Right renal cortex interstitium (tissue), 3 donors: ENCODE measurements around the gene PDGFD. TPM values are rescaled to one million over a fixed set of nuclear protein-coding genes. Genes with fewer than 3 reads are reported as not detected.

Experiments used
- DNase-seq, 3 donors: peaks; one replicate each; pipeline ENCODE4 v3.0.0-alpha.2; 2013; ENCODE audit warnings: low read depth in 3 of 3, low spot score in 2 of 3
- polyA plus RNA-seq, 3 donors: library from polyadenylated mRNA; unstranded; fragments of 120-200 nt; gene quantifications; one replicate each; pipeline ENCODE4 v1.2.1, GENCODE V29; 2013; ENCODE audit not compliant: insufficient read length in 3 of 3

Gene PDGFD
- polyA plus RNA-seq, 3 donors: 25.2 to 33.0 (median 30.0) TPM

GRCh38 chr11:103928040-103928801, 235.7 kb downstream of the PDGFD start:
- no peak for DNase-seq

DNA sequence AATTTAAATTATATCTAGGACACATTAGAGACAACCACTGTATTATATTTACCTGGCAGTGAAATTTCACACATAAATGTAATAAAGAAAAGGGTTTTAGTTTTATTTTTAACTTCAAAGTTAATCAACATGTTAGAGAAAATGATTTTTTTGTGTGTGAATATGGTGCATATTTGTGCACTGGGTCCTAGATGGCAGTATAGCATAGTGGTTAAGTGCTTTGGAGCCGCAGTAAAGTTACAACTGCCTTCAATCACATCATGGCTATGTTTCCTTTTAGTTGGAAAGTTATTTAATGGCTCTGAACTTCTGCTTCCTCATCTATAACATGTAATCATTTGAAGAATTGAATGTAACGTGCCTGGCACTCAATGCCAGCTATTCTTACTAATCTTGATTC, 236.4 kb downstream of the PDGFD start:
- no peak for DNase-seq

- DNase-seq: no peak
Measured at GRCh38 chr11:103926990-103927389, 237.0 kb downstream of the PDGFD start.

- DNase-seq: no peak
Measured at GRCh38 chr11:103924166-103925013, 239.6 kb downstream of the PDGFD start.

- DNase-seq: no peak
Measured at GRCh38 chr11:103923451-103923931, 240.5 kb downstream of the PDGFD start.

- DNase-seq: no peak
Measured at GRCh38 chr11:103920933-103921332, 243.0 kb downstream of the PDGFD start.

- DNase-seq: no peak
Measured at GRCh38 chr11:103920449-103920848, 243.5 kb downstream of the PDGFD start.

GRCh38 chr11:103910721-103911120, 253.2 kb downstream of the PDGFD start:
- no peak for DNase-seq

DNA sequence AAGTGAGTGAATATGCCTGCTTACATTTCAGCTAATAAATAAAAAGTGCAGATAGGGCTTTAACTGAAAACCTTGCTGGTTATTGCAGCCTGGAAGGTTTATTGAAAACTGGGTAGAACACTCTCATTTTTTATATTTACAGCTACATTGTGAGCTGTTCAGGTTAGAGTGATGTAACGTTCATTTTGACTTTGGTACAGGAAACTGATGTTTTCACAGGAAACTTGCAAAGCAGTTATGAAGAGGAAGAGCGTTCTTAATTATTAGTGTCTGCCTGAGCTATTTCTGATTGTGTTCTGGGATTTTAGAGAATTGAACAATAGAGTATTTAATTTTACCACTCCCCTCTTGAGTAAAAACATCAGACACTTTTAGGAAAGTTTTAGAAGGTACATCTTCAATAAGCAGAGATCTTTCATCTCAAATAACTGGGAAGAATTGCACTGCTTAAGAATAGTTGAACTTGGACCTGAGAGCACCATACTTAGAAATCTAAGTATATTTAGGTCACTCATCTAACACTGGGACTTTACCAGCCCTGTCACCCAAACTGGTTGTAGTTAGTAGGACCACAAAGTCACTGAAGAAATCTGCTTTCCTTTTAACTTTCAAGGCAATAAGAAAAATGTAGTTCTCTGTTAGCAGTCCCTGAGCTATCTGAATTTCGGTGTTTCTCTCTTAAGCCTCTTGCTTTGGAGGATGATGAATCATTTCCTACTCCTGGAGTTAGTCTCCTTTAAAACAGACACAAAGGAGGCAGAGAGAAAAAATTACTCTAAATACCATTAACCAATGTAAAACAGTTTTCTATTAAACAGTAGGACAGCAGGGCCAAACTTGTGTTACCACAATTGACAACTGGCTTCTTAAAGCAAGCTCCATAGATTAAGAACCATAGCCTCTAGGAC, 256.1 kb downstream of the PDGFD start:
- no peak for DNase-seq

DNA sequence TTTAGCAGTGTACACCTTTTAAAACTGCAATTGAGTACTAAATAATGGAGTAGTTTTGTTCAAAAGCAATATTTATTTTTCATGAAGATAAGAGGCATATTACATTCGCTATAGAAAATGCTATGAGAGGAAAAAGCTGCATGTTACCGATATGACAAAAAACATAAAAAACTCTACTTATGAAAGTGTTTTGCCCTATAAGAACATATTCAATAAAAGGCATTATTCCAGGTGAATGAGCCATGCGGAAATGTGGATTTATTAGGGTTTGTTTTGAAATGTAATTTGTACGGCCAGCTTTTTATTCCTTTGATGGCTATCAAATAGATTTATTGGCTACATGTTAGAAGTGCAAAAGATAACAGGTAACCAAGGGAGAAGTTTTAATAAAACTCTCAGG, 256.8 kb downstream of the PDGFD start:
- no peak for DNase-seq

GRCh38 chr11:103906291-103906867, 257.6 kb downstream of the PDGFD start:
- no peak for DNase-seq

DNA sequence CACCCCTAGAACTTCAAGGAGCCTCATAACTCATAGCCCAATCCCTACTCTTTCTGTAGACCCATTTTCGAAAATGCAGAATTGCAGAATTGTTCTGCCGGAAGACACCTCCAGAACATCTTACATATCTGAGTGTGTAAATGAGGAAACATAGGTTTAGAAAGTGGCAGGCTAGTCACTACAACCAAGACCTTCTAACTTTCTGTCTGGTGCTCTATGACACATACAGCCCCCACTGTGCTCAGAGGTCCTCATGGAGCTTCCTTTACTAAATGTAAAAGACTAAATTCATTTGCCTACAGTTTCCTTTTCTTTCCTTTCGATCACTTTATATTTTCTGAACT, 259.7 kb downstream of the PDGFD start:
- DNase-seq: no peak

DNA sequence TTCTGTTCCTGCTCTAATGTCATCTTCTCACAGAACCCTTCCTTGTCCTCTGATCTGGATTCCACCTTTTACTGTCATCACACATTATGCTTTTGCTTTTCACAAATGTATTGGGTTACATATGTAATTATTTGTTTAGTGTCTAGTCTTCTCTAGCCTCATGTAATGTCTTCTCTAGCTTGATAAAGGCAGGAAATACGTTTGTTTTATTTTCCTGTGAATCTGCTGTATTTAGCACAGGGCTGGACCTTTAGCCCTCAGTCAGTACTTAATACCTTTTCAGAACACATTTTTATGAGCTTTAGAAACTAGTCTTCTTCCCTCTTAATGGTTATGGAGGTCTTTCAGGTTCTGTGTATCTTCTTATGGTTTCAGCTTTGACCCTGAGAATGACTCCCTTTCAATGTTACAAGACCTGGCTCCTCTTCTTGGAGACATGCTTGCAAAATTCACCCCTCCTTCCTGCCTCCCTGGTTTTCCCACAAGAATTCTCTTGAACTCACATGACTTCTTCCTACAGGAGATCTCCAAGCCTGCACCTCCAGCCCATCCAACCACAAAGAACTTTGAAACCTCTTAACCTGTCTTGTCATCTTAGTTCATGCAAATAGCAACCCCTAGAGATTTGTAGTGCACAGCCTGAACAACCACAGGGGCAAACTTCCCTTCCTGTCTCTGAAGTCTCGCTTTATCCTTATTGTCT, 260.2 kb downstream of the PDGFD start:
- DNase-seq: no peak

DNA sequence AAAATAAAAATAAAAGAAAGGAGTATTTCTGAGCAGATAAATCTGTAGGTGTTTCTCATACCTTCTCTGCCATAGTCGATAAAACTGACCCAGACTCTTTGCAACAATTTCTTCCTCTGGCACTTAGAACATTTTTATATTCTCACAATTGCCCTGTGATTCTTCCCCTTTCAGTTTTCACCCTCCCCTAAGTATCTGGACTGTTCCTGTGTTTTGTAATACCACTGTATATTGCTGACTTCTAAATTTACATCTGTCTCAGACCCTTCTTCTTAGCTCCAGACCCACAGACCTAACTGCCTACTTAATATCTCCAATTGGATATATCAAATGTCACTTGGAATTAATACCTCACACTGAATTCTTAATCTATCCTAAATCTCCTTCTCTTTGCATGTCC, 261.0 kb downstream of the PDGFD start:
- DNase-seq: no peak

- DNase-seq: no peak
Measured at GRCh38 chr11:103901656-103902055, 262.3 kb downstream of the PDGFD start.

DNA sequence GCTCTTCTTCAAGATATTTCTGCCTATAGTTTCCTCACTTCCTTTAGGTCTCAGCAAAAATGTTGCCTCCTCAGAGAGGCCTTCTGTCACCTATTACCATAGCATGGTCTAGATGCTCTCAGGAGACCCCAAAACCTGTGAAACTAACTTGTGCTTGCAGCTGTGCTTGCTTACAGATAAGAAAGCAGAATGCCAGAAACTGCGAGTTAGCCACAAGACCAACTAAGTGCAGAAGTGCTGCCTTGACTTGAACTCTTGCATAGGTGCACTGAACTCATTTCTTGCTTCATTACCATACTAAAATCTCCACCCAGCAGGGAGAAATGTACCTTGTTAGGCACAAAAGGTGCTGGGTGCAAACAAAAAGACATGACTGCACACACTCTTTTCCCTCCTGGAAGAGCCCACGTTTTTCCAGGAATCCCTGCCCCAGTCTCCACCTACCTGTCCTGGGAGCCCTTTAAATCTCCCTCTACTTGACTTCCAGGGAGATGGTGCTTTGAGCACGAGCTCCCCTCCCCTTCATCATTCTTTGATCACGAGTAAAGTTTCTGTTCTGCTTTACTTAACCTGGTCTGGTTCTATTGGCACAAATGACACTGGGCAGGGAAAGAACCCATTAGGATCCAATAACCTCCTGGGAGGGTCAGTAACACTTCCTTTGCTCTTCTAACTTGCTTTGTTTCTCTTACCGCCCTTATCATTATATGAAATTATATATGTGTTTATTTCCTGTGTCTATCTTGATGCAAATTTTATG, 265.2 kb downstream of the PDGFD start:
- DNase-seq: no peak

- DNase-seq: no peak
Measured at GRCh38 chr11:103898065-103898464, 265.9 kb downstream of the PDGFD start.

DNA sequence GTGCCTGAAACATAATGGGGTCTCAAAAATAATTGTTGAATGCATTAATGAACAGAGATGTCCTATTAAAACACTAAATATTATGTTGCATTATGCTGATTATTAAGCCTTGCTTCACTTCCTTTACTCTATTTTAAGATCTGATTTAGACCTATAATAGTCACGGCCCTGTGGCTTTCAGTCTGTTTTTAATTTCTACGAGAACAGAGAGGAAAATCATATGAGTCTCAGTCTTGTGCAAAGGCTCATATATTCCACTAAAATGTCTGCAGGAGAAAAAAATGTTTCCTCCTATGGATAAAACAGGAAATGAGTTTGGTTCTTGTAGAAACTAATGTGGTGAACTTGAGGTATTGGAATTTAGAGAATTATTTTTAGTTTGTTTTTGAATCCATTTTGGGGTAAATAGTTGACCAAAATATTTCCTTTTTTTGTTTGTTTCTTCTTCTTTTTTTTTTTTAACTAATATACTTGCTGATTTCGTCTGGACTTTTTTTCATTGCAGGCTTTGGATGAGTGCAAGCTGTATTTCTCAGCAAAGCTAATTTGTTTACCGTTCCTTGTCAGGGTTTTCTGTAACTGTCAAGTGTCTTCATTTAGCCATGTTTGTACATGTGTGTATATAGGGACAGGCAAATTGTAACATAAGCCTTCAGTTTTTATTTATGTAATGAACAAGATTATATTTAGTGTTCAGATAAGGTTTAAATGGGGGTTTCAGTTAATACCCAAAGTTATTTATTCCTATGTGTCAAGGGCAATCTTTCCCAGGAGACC, 266.6 kb downstream of the PDGFD start:
- DNase-seq: no peak
